ENCODE results near the gene GDPD4. TPM values are rescaled to one million over a fixed set of nuclear protein-coding genes. Genes with fewer than 3 reads are reported as not detected.

Gene GDPD4
- total RNA-seq, 4 donors from 2014 or later: not detected

GRCh38 chr11:77195071-77195755, 106.3 kb downstream of the GDPD4 start:
- no peaks in the 10 kb centered on the region for H3K4me1 ChIP-seq
- H3K36me3 ChIP-seq: no peaks in the 10 kb centered on the region
- intact Hi-C loops (cut with DNase I): no loop called here
- H3K27me3 ChIP-seq: peaks cover 0 to 27% (median 0%) of the 10 kb centered on the region in 4 donors
- no peak overlapping the region for H3K27ac ChIP-seq (replicated peaks in 1 of 4)
- no peak for DNase-seq (ENCODE audit: extremely low spot score)
- no peak for TF ChIP-seq POLR2A (IDR thresholded peaks at IDR 0.05; ENCODE audit: low read depth)
- TF ChIP-seq POLR2AphosphoS5 (IDR thresholded peaks at IDR 0.05): no peak
- TF ChIP-seq EP300 (IDR thresholded peaks at IDR 0.05): no peak
- TF ChIP-seq CTCF (IDR thresholded peaks at IDR 0.05): no peak
- H3K4me3 ChIP-seq: no peak overlapping the region
- no peaks in the 10 kb centered on the region for H3K9me3 ChIP-seq
- WGBS: 74% methylated on average over 11 of the region's 16 CpGs

GRCh38 chr11:77193911-77194830, 107.3 kb downstream of the GDPD4 start:
- no peaks in the 10 kb centered on the region for H3K4me1 ChIP-seq
- no peak for DNase-seq (ENCODE audit: extremely low spot score)
- no peak overlapping the region for H3K27ac ChIP-seq (replicated peaks in 1 of 4)
- H3K4me3 ChIP-seq: no peak overlapping the region
- peaks cover 0 to 27% (median 0%) of the 10 kb centered on the region in 4 donors for H3K27me3 ChIP-seq
- WGBS: 79% methylated on average over 4 of the region's 15 CpGs
- intact Hi-C loops (cut with DNase I): loop anchor here (5.0 kb wide), 1 partner anchor 353 kb away; no protein-coding TSS in a partner anchor
- TF ChIP-seq EP300 (IDR thresholded peaks at IDR 0.05): no peak
- no peak for TF ChIP-seq CTCF (IDR thresholded peaks at IDR 0.05)
- TF ChIP-seq POLR2AphosphoS5 (IDR thresholded peaks at IDR 0.05): no peak
- TF ChIP-seq POLR2A (IDR thresholded peaks at IDR 0.05; ENCODE audit: low read depth): no peak
- H3K36me3 ChIP-seq: no peaks in the 10 kb centered on the region
- H3K9me3 ChIP-seq: no peaks in the 10 kb centered on the region

GRCh38 chr11:77193167-77193566, 108.3 kb downstream of the GDPD4 start:
- Histone ChIP-seq H3K27me3 (peaks cover 0 to 27% (median 0%) of the 10 kb centered on the region in 4 donors), H3K27ac (replicated peaks in 1 of 4) (no peak overlapping the region), H3K9me3 (no peaks in the 10 kb centered on the region), H3K4me3 (no peak overlapping the region), H3K4me1 (no peaks in the 10 kb centered on the region), H3K36me3 (no peaks in the 10 kb centered on the region)
- TF ChIP-seq EP300 (IDR thresholded peaks at IDR 0.05): no peak
- TF ChIP-seq CTCF (IDR thresholded peaks at IDR 0.05): no peak
- TF ChIP-seq POLR2AphosphoS5 (IDR thresholded peaks at IDR 0.05): no peak
- no peak for TF ChIP-seq POLR2A (IDR thresholded peaks at IDR 0.05; ENCODE audit: low read depth)
- no peak for DNase-seq (ENCODE audit: extremely low spot score)
- intact Hi-C loops (cut with DNase I): loop anchor here (5.0 kb wide), 1 partner anchor 354 kb away; no protein-coding TSS in a partner anchor

- DNase-seq (ENCODE audit: extremely low spot score): no peak
- H3K9me3 ChIP-seq: no peaks in the 10 kb centered on the region
- 43% methylated on average over 21 of the region's 27 CpGs for WGBS
- intact Hi-C loops (cut with DNase I): loop anchor here (5.0 kb wide), 1 partner anchor 355 kb away; no protein-coding TSS in a partner anchor
- no peak overlapping the region for H3K27ac ChIP-seq (replicated peaks in 1 of 4)
- H3K36me3 ChIP-seq: no peaks in the 10 kb centered on the region
- H3K4me3 ChIP-seq: no peak overlapping the region
- TF ChIP-seq CTCF (IDR thresholded peaks at IDR 0.05) (peak in 2 of 3 experiments; percentile 23 to 25), EP300 (IDR thresholded peaks at IDR 0.05) (no peak)
- no peaks in the 10 kb centered on the region for H3K4me1 ChIP-seq
- peaks cover 0 to 27% (median 0%) of the 10 kb centered on the region in 4 donors for H3K27me3 ChIP-seq
These were observed 109.5 kb downstream of the GDPD4 start for GRCh38 chr11:77191823-77192495.

Data from esophagus muscularis mucosa (tissue), 4 donors.